ENCODE measurements around the gene PTPRK. TPM values are rescaled to one million over a fixed set of nuclear protein-coding genes. Genes with fewer than 3 reads are reported as not detected.

Gene PTPRK
- polyA plus RNA-seq, 3 donors = 0.01 TPM; not detected in 2

- intact Hi-C loops (cut with micrococcal nuclease) = no loop called here
- H3K27me3 Mint-ChIP-seq (ENCODE audit: low read depth in 3 of 3) = no peaks in the 10 kb centered on the region
- H3K4me3 ChIP-seq (replicated peaks in 1 of 3; ENCODE audit: low read depth in 2 of 3, low read length in 3 of 3) = no peak overlapping the region
- H3K4me1 Mint-ChIP-seq = peaks cover 5% of the 10 kb centered on the region
- H3K27ac ChIP-seq (ENCODE audit: low read depth in 1 of 2, low read length in 2 of 2) = no peak overlapping the region
- H3K4me2 ChIP-seq (replicated peaks; ENCODE audit: extremely low read depth, low read length, poor library complexity, severe bottlenecking) = no peak overlapping the region
- H3K79me2 ChIP-seq (ENCODE audit: insufficient read depth, low read length) = no peaks in the 10 kb centered on the region
- WGBS (ENCODE audit: insufficient coverage) = 89% methylated on average over 3 of the region's 3 CpGs
- H4K20me1 ChIP-seq (ENCODE audit: insufficient read depth, low read length) = no peaks in the 10 kb centered on the region
- no peaks in the 10 kb centered on the region for H3K36me3 Mint-ChIP-seq
- H3K4me1 ChIP-seq (ENCODE audit: control insufficient read depth in 1 of 2, insufficient read depth in 2 of 2, low read length in 2 of 2) = no peaks in the 10 kb centered on the region
- DNase-seq = no peak
- H2AFZ ChIP-seq (ENCODE audit: insufficient read depth, low read depth, low read length, poor library complexity, severe bottlenecking) = no peak overlapping the region
- no peaks in the 10 kb centered on the region for H3K9me3 ChIP-seq (replicated peaks in 1 of 2; ENCODE audit: control insufficient read depth in 1 of 2, insufficient read depth in 1 of 2, low read length in 2 of 2)
- H3K4me3 Mint-ChIP-seq = no peak overlapping the region
- no peak overlapping the region for H3K9ac ChIP-seq (ENCODE audit: insufficient read depth, low read length, poor library complexity, severe bottlenecking)
- no peak for TF ChIP-seq CTCF (IDR thresholded peaks at IDR 0.05)
- no peak overlapping the region for H3K27ac Mint-ChIP-seq
- H3K27me3 ChIP-seq (ENCODE audit: control insufficient read depth in 2 of 2, insufficient read depth in 2 of 2, low read length in 2 of 2) = no peaks in the 10 kb centered on the region
- no peaks in the 10 kb centered on the region for H3K36me3 ChIP-seq (replicated peaks in 1 of 2; ENCODE audit: control insufficient read depth in 1 of 2, insufficient read depth in 2 of 2, low read length in 2 of 2)
- peaks cover 0 to 7% (median 3%) of the 10 kb centered on the region in 7 donors for H3K9me3 Mint-ChIP-seq
Observed at GRCh38 chr6:127949251-127949650, 571.1 kb downstream of the PTPRK start.

GRCh38 chr6:127946388-127946787, 574.0 kb downstream of the PTPRK start:
- no peaks in the 10 kb centered on the region for H3K36me3 ChIP-seq (replicated peaks in 1 of 2; ENCODE audit: control insufficient read depth in 1 of 2, insufficient read depth in 2 of 2, low read length in 2 of 2)
- no peak for TF ChIP-seq CTCF (IDR thresholded peaks at IDR 0.05)
- intact Hi-C loops (cut with micrococcal nuclease) = no loop called here
- H3K9me3 Mint-ChIP-seq = peaks cover 0 to 8% (median 4%) of the 10 kb centered on the region in 7 donors
- no peaks in the 10 kb centered on the region for H3K27me3 ChIP-seq (ENCODE audit: control insufficient read depth in 2 of 2, insufficient read depth in 2 of 2, low read length in 2 of 2)
- H3K4me3 Mint-ChIP-seq = no peak overlapping the region
- H3K4me3 ChIP-seq (replicated peaks in 1 of 3; ENCODE audit: low read depth in 2 of 3, low read length in 3 of 3) = no peak overlapping the region
- no peaks in the 10 kb centered on the region for H4K20me1 ChIP-seq (ENCODE audit: insufficient read depth, low read length)
- H3K4me1 ChIP-seq (ENCODE audit: control insufficient read depth in 1 of 2, insufficient read depth in 2 of 2, low read length in 2 of 2) = no peaks in the 10 kb centered on the region
- H2AFZ ChIP-seq (ENCODE audit: insufficient read depth, low read depth, low read length, poor library complexity, severe bottlenecking) = no peak overlapping the region
- no peaks in the 10 kb centered on the region for H3K27me3 Mint-ChIP-seq (ENCODE audit: low read depth in 3 of 3)
- H3K27ac ChIP-seq (ENCODE audit: low read depth in 1 of 2, low read length in 2 of 2) = no peak overlapping the region
- peaks cover 5% of the 10 kb centered on the region for H3K4me1 Mint-ChIP-seq
- no peak overlapping the region for H3K27ac Mint-ChIP-seq
- H3K4me2 ChIP-seq (replicated peaks; ENCODE audit: extremely low read depth, low read length, poor library complexity, severe bottlenecking) = no peak overlapping the region
- H3K79me2 ChIP-seq (ENCODE audit: insufficient read depth, low read length) = no peaks in the 10 kb centered on the region
- no CpG with 5 or more reads among the region's 2 CpGs for WGBS (ENCODE audit: insufficient coverage)
- H3K9me3 ChIP-seq (replicated peaks in 1 of 2; ENCODE audit: control insufficient read depth in 1 of 2, insufficient read depth in 1 of 2, low read length in 2 of 2) = no peaks in the 10 kb centered on the region
- H3K36me3 Mint-ChIP-seq = no peaks in the 10 kb centered on the region
- DNase-seq = no peak
- no peak overlapping the region for H3K9ac ChIP-seq (ENCODE audit: insufficient read depth, low read length, poor library complexity, severe bottlenecking)

Data from CD14-positive monocyte (primary cell).